Activated CD8-positive, alpha-beta memory T cell treated with anti-CD3 and anti-CD28 coated beads, Interleukin-2, amount 50 U/mL, for 1 hour (primary cell): ENCODE results near the gene FCGR3B.
"Not testable (repeated sequence)": the region's sequence is repeated elsewhere in the genome, so short reads cannot be mapped to it uniquely, and the experiment has no call there.

Source experiments
- DNase-seq: peaks from one replicate; pipeline ENCODE4 v3.0.0-alpha.2; 2020; ENCODE audit errors: extremely low read depth

FCGR3B gene

GRCh38 chr1:161631076-161631475 lies at the start of gene FCGR3B:
TSS of gene FCGR3B (minus strand) at chr1:161631176. CDS start at chr1:161631094, 82 bp downstream.
- no peak for DNase-seq

- DNase-seq: no peak
These were observed 47.5 kb upstream of the FCGR3B start for GRCh38 chr1:161678500-161678899.

GRCh38 chr1:161676958-161677689 lies 46.1 kb upstream of the FCGR3B start:
- no peak for DNase-seq

GRCh38 chr1:161676441-161676840 lies 45.5 kb upstream of the FCGR3B start:
- no peak for DNase-seq

- not testable (repeated sequence) for DNase-seq
These were observed 43.9 kb upstream of the FCGR3B start for GRCh38 chr1:161674908-161675307.

GRCh38 chr1:161674447-161674846 lies 43.5 kb upstream of the FCGR3B start:
- not testable (repeated sequence) for DNase-seq

- not testable (repeated sequence) for DNase-seq
These were observed 42.5 kb upstream of the FCGR3B start for GRCh38 chr1:161673437-161673836.

GRCh38 chr1:161671045-161672020 lies 40.4 kb upstream of the FCGR3B start:
- DNase-seq: not testable (repeated sequence)

- not testable (repeated sequence) for DNase-seq
These were observed 33.7 kb upstream of the FCGR3B start for GRCh38 chr1:161664689-161665088.

GRCh38 chr1:161663569-161663968 lies 32.6 kb upstream of the FCGR3B start:
- DNase-seq: not testable (repeated sequence)

- not testable (repeated sequence) for DNase-seq
These were observed 31.8 kb upstream of the FCGR3B start, which contains the start of gene FCGR2B for GRCh38 chr1:161662684-161663339. TSS of gene FCGR2B (plus strand) at chr1:161663143. CDS start at chr1:161663242, 99 bp downstream.

- not testable (repeated sequence) for DNase-seq
These were observed 30.8 kb upstream of the FCGR3B start for GRCh38 chr1:161661660-161662311.

- not testable (repeated sequence) for DNase-seq
These were observed 27.5 kb upstream of the FCGR3B start for GRCh38 chr1:161658524-161658923.

GRCh38 chr1:161653971-161654370 lies 23.0 kb upstream of the FCGR3B start:
- not testable (repeated sequence) for DNase-seq

- DNase-seq: not testable (repeated sequence)
These were observed 22.6 kb upstream of the FCGR3B start for GRCh38 chr1:161653541-161653940.

- not testable (repeated sequence) for DNase-seq
These were observed 16.8 kb upstream of the FCGR3B start for GRCh38 chr1:161647507-161648360.

GRCh38 chr1:161644855-161645254 lies 13.9 kb upstream of the FCGR3B start:
- DNase-seq: not testable (repeated sequence)

GRCh38 chr1:161643481-161644208 lies 12.7 kb upstream of the FCGR3B start:
- not testable (repeated sequence) for DNase-seq

GRCh38 chr1:161642697-161643096 lies 11.7 kb upstream of the FCGR3B start:
- not testable (repeated sequence) for DNase-seq
